Measurements from ENCODE around the gene L3MBTL3. TPM values are rescaled to one million over a fixed set of nuclear protein-coding genes. Genes with fewer than 3 reads are reported as not detected.

L3MBTL3 gene
- polyA plus RNA-seq, 2 of the 4 experiments (the other 2 are of a cell fraction): 3.0 to 5.9 TPM

DNA sequence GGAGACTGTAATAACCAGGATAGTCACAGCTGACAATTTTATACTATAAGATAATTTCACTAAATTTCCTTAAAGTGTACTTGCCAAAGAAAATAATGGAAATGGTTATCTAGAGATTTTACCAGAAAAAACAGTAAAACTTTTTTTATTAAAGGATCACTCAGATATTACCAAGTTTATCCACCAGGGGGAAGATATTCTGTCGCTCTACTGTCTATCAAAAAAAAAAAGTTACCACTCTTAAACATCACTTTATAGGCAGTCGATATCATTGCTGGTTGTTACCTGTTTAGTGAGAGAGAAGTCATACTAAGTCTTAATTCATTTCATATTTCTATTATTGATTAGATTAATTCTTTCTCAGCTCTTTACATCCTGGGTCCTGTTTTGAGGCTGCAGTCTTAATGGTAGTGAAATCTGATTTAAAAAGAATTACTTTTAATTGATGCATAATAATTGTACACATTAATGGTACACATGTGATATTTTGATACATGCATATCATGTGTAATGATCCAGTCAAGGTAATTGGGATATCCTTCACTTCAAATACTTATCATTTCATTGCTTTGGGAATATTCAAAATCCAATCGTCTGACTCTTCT is 18.9 kb downstream of the L3MBTL3 start:
- H3K4me3 ChIP-seq: no peak overlapping the region
- WGBS (ENCODE audit: missing lambda C conversion rate): 28% methylated on average over 3 of the region's 3 CpGs
- DNase-seq (ENCODE audit: low read depth in 1 of 2, low spot score in 1 of 2) (peak in 1 of 2 experiments; percentile 10), FAIRE-seq (no peak), ATAC-seq (no peak)
- ChIA-PET CTCF (interaction anchor here (0.8 to 2.7 kb wide), 2 partner anchors 16 to 17 kb away, joined by 3 to 8 read pairs; no protein-coding TSS in a partner anchor), POLR2A (no interaction called here)
- H3K4me2 ChIP-seq: no peak overlapping the region
- TF ChIP-seq E2F6 (IDR thresholded peaks at IDR 0.05; ENCODE audit: borderline replicate concordance, low read depth) (no peak), SMC3 (IDR thresholded peaks at IDR 0.05) (0 out of 3 replicates have a peak, but pooled peaks have one; percentile 12), CTCF (IDR thresholded peaks at IDR 0.05) (peak; percentile 27; the same call in 1 of the 3 replicates), HMGXB4 (CRISPR knock-in tag; IDR thresholded peaks at IDR 0.05; ENCODE audit: borderline replicate concordance) (no peak)
- no peaks in the 10 kb centered on the region for H3K4me1 ChIP-seq
- H3K27ac ChIP-seq: no peak overlapping the region
- H3K9me3 ChIP-seq: no peaks in the 10 kb centered on the region

GRCh38 chr6:130041594-130041993 is 23.2 kb downstream of the L3MBTL3 start:
- POLR2A ChIA-PET: no interaction called here

GRCh38 chr6:130043344-130043743 is 25.0 kb downstream of the L3MBTL3 start:
- FAIRE-seq: no peak
- 90% methylated on average over 4 of the region's 4 CpGs for WGBS (ENCODE audit: missing lambda C conversion rate)
- TF ChIP-seq CTCF (IDR thresholded peaks at IDR 0.05) (no peak), CEBPB (IDR thresholded peaks at IDR 0.05) (peak; percentile 34 to 54; a peak in 2 of 4 replicates)
- TF ChIP-seq, protein P1, sequence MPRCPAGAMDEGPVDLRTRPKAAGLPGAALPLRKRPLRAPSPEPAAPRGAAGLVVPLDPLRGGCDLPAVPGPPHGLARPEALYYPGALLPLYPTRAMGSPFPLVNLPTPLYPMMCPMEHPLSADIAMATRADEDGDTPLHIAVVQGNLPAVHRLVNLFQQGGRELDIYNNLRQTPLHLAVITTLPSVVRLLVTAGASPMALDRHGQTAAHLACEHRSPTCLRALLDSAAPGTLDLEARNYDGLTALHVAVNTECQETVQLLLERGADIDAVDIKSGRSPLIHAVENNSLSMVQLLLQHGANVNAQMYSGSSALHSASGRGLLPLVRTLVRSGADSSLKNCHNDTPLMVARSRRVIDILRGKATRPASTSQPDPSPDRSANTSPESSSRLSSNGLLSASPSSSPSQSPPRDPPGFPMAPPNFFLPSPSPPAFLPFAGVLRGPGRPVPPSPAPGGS (IDR thresholded peaks at IDR 0.05): no peak
- no peaks in the 10 kb centered on the region for H3K9me3 ChIP-seq
- no peak overlapping the region for H3K27ac ChIP-seq
- DNase-seq (ENCODE audit: low read depth in 1 of 2, low spot score in 1 of 2): no peak
- no peak overlapping the region for H3K4me3 ChIP-seq
- ChIA-PET POLR2A (no interaction called here), CTCF (no interaction called here)
- no peak for ATAC-seq
- H3K4me2 ChIP-seq: no peak overlapping the region
- no peaks in the 10 kb centered on the region for H3K4me1 ChIP-seq

More at GRCh38 chr6:130041594-130041993, 23.2 kb downstream of the L3MBTL3 start:
- CTCF ChIA-PET: no interaction called here
- TF ChIP-seq POLR2A (IDR thresholded peaks at IDR 0.05; ENCODE audit: low read length): no peak
- TF ChIP-seq FOSB (CRISPR knock-in tag; IDR thresholded peaks at IDR 0.05): no peak
- no peak for TF ChIP-seq NPAS2 (CRISPR knock-in tag; IDR thresholded peaks at IDR 0.05; ENCODE audit: borderline replicate concordance)
- DNase-seq (ENCODE audit: low read depth in 1 of 2, low spot score in 1 of 2): no peak
- Histone ChIP-seq H3K4me1 (no peaks in the 10 kb centered on the region), H3K4me3 (no peak overlapping the region), H3K4me2 (no peak overlapping the region), H3K27ac (no peak overlapping the region), H3K9me3 (no peaks in the 10 kb centered on the region)
- ATAC-seq: no peak
- no peak for FAIRE-seq

DNA sequence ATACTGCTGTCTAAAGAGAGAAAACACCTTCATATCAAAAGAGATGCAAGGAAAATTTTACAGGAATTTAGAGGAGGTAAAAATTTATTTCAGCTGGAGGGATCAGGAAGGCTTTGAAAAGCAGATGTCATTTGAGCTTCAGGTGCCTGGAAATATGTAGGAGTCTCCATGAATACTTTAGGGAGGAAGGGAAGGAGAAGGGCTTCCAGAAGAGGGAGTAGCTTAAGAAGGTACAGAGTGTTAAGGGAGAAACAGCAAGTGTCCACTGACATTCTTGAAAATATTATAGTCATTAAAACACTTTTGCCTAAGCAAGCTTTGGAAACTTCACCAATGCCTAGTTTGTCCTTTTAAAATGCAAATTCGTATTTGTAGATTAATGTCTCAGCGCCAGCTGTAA is 27.2 kb downstream of the L3MBTL3 start:
- POLR2A ChIA-PET: no interaction called here
- no peak for ATAC-seq
- no peak overlapping the region for H3K4me2 ChIP-seq
- 65% methylated on average over 2 of the region's 2 CpGs for WGBS (ENCODE audit: missing lambda C conversion rate)
- H3K4me3 ChIP-seq: no peak overlapping the region
- H3K9me3 ChIP-seq: no peaks in the 10 kb centered on the region
- no peaks in the 10 kb centered on the region for H3K4me1 ChIP-seq
- DNase-seq (ENCODE audit: low read depth in 1 of 2, low spot score in 1 of 2): no peak
- H3K27ac ChIP-seq: no peak overlapping the region
- no peak for FAIRE-seq
- CTCF ChIA-PET: no interaction called here
- TF ChIP-seq CHD2 (IDR thresholded peaks at IDR 0.05; ENCODE audit: low read length, partially characterized antibody): no peak
- no peak for TF ChIP-seq BHLHE40 (IDR thresholded peaks at IDR 0.05; ENCODE audit: low read depth, low read length)
- TF ChIP-seq HMGXB4 (CRISPR knock-in tag; IDR thresholded peaks at IDR 0.05; ENCODE audit: borderline replicate concordance): no peak
- TF ChIP-seq HDAC2 (IDR thresholded peaks at IDR 0.05): no peak
- TF ChIP-seq FOSL2 (IDR thresholded peaks at IDR 0.05): no peak
- no peak for TF ChIP-seq FOSL2 (CRISPR knock-in tag; IDR thresholded peaks at IDR 0.05)
- TF ChIP-seq, protein P2, sequence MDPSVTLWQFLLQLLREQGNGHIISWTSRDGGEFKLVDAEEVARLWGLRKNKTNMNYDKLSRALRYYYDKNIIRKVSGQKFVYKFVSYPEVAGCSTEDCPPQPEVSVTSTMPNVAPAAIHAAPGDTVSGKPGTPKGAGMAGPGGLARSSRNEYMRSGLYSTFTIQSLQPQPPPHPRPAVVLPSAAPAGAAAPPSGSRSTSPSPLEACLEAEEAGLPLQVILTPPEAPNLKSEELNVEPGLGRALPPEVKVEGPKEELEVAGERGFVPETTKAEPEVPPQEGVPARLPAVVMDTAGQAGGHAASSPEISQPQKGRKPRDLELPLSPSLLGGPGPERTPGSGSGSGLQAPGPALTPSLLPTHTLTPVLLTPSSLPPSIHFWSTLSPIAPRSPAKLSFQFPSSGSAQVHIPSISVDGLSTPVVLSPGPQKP (IDR thresholded peaks at IDR 0.05; ENCODE audit: low read depth, low read length): no peak
- no peak for TF ChIP-seq POLR2A (IDR thresholded peaks at IDR 0.05; ENCODE audit: low read length)
- TF ChIP-seq HOXB13 (CRISPR knock-in tag; IDR thresholded peaks at IDR 0.05; ENCODE audit: low read depth): no peak
- TF ChIP-seq JUNB (IDR thresholded peaks at IDR 0.05): no peak
- no peak for TF ChIP-seq GATA3 (IDR thresholded peaks at IDR 0.05; ENCODE audit: borderline replicate concordance)
- TF ChIP-seq JUN (IDR thresholded peaks at IDR 0.05): no peak

Data from A549 (cell line).